WTC11 (cell line): ENCODE results near the gene PGRMC2.

Experiments
- CTCF ChIP-seq: fragments of 200-600 bp; IDR thresholded peaks from 2 replicates; pipeline ENCODE4 v1.8.0; 2022; ENCODE audit warnings: antibody characterized with exemption
- IRF2 ChIP-seq: sonication (generic); formaldehyde crosslinking; IDR thresholded peaks from 2 replicates; pipeline ENCODE4 v1.8.0; 2022; ENCODE audit warnings: low read depth, missing genetic modification reagents, borderline replicate concordance
- KAT7 ChIP-seq: sonication (generic); formaldehyde crosslinking; IDR thresholded peaks from 2 replicates; pipeline ENCODE4 v1.8.1; 2023; ENCODE audit warnings: missing genetic modification reagents, mild to moderate bottlenecking, borderline replicate concordance
- SMAD3 ChIP-seq: sonication (generic); formaldehyde crosslinking; IDR thresholded peaks from 2 replicates; pipeline ENCODE4 v1.8.0; 2022; ENCODE audit warnings: missing genetic modification reagents, mild to moderate bottlenecking, borderline replicate concordance
- TEAD4 ChIP-seq: sonication (generic); formaldehyde crosslinking; IDR thresholded peaks from 2 replicates; pipeline ENCODE4 v1.8.0; 2022; ENCODE audit warnings: mild to moderate bottlenecking, missing genetic modification reagents
- ZNF396 ChIP-seq: fragments of 250-450 bp; sonication (Bioruptor Pico); IDR thresholded peaks from 2 replicates; pipeline ENCODE4 v1.8.0; 2021; ENCODE audit warnings: mild to moderate bottlenecking, moderate library complexity, borderline replicate concordance

GRCh38 chr4:128309585-128309984 is 22.0 kb upstream of the PGRMC2 start:
- TF ChIP-seq TEAD4 (CRISPR knock-in tag) (no peak), CTCF (no peak), ZNF396 (CRISPR knock-in tag) (no peak), KAT7 (no peak), SMAD3 (no peak), IRF2 (CRISPR knock-in tag) (no peak)
